ENCODE measurements around the gene PCNX1.

Gene PCNX1

GRCh38 chr14:71163050-71163841 is 256.0 kb downstream of the PCNX1 start:
- Histone ChIP-seq H3K9me3 (ENCODE audit: control insufficient read depth, insufficient read depth, low read length) (no peaks in the 10 kb centered on the region), H3K79me2 (ENCODE audit: control insufficient read depth, low read length) (no peaks in the 10 kb centered on the region), H3F3A (ENCODE audit: control insufficient read depth, insufficient read depth) (no peaks in the 10 kb centered on the region), H3K9me2 (replicated peaks; ENCODE audit: control insufficient read depth, low read length) (no peaks in the 10 kb centered on the region), H3K4me3 (ENCODE audit: low read length) (no peak overlapping the region), H3K4me2 (ENCODE audit: low read length) (no peak overlapping the region), H3K27me3 (ENCODE audit: control insufficient read depth, low read length) (no peaks in the 10 kb centered on the region), H3K36me3 (ENCODE audit: control insufficient read depth, low read length) (no peaks in the 10 kb centered on the region), H3K27ac (ENCODE audit: low read depth, low read length) (no peak overlapping the region), H3K4me1 (ENCODE audit: control insufficient read depth, low read length) (no peaks in the 10 kb centered on the region), H4K20me1 (ENCODE audit: control insufficient read depth, insufficient read depth, low read depth, low read length) (no peaks in the 10 kb centered on the region)
- TF ChIP-seq EZH2phosphoT487 (IDR thresholded peaks at IDR 0.05; ENCODE audit: borderline replicate concordance, low read length) (no peak), CTCF (IDR thresholded peaks at IDR 0.05; ENCODE audit: low read depth, low read length, poor library complexity, severe bottlenecking) (no peak)

GRCh38 chr14:71163842-71164629 is 256.8 kb downstream of the PCNX1 start:
- no peaks in the 10 kb centered on the region for H3K27me3 ChIP-seq (ENCODE audit: control insufficient read depth, low read length)
- H4K20me1 ChIP-seq (ENCODE audit: control insufficient read depth, insufficient read depth, low read depth, low read length): no peaks in the 10 kb centered on the region
- no peaks in the 10 kb centered on the region for H3K9me3 ChIP-seq (ENCODE audit: control insufficient read depth, insufficient read depth, low read length)
- no peaks in the 10 kb centered on the region for H3F3A ChIP-seq (ENCODE audit: control insufficient read depth, insufficient read depth)
- no peaks in the 10 kb centered on the region for H3K36me3 ChIP-seq (ENCODE audit: control insufficient read depth, low read length)
- H3K4me2 ChIP-seq (ENCODE audit: low read length): no peak overlapping the region
- no peaks in the 10 kb centered on the region for H3K4me1 ChIP-seq (ENCODE audit: control insufficient read depth, low read length)
- H3K4me3 ChIP-seq (ENCODE audit: low read length): no peak overlapping the region
- H3K27ac ChIP-seq (ENCODE audit: low read depth, low read length): no peak overlapping the region
- H3K9me2 ChIP-seq (replicated peaks; ENCODE audit: control insufficient read depth, low read length): no peaks in the 10 kb centered on the region
- TF ChIP-seq EZH2phosphoT487 (IDR thresholded peaks at IDR 0.05; ENCODE audit: borderline replicate concordance, low read length) (no peak), CTCF (IDR thresholded peaks at IDR 0.05; ENCODE audit: low read depth, low read length, poor library complexity, severe bottlenecking) (no peak)
- H3K79me2 ChIP-seq (ENCODE audit: control insufficient read depth, low read length): no peaks in the 10 kb centered on the region

Measured in DOHH2 (cell line).